Stimulated activated CD8-positive, alpha-beta memory T cell treated with anti-CD3 and anti-CD28 coated beads, Interleukin-7, amount 100 ng/mL, for 4 hours (primary cell): ENCODE measurements around the gene CD6.

Experiments
- DNase-seq, 2 donors: peaks; one replicate each; pipeline ENCODE4 v3.0.0-alpha.2; 2020; ENCODE audit warnings: low read depth in 2 of 2

CD6 gene

GRCh38 chr11:60935676-60936442 lies 35.6 kb upstream of the CD6 start:
- no peak for DNase-seq

- no peak for DNase-seq
These were observed 34.9 kb upstream of the CD6 start for GRCh38 chr11:60936467-60937143.

GRCh38 chr11:60937144-60937527 lies 34.3 kb upstream of the CD6 start:
- no peak for DNase-seq

GRCh38 chr11:60937811-60938210 lies 33.7 kb upstream of the CD6 start:
- DNase-seq = no peak

GRCh38 chr11:60938500-60938899 lies 33.0 kb upstream of the CD6 start:
- DNase-seq = no peak

- no peak for DNase-seq
These were observed 32.2 kb upstream of the CD6 start for GRCh38 chr11:60939301-60939700.

- DNase-seq = no peak
These were observed 31.6 kb upstream of the CD6 start for GRCh38 chr11:60939855-60940254.

- DNase-seq = no peak
These were observed 29.9 kb upstream of the CD6 start for GRCh38 chr11:60941371-60942119.

GRCh38 chr11:60942219-60942618 lies 29.3 kb upstream of the CD6 start:
- no peak for DNase-seq

GRCh38 chr11:60942970-60943565 lies 28.4 kb upstream of the CD6 start:
- DNase-seq = no peak

GRCh38 chr11:60944490-60945294 lies 26.8 kb upstream of the CD6 start:
- no peak for DNase-seq

GRCh38 chr11:60945295-60945667 lies 26.2 kb upstream of the CD6 start:
- no peak for DNase-seq

GRCh38 chr11:60946601-60947264 lies 24.7 kb upstream of the CD6 start:
- DNase-seq = no peak

- no peak for DNase-seq
These were observed 23.8 kb upstream of the CD6 start for GRCh38 chr11:60947700-60948099.

- DNase-seq = no peak
These were observed 23.2 kb upstream of the CD6 start for GRCh38 chr11:60948250-60948649.

GRCh38 chr11:60950024-60950423 lies 21.5 kb upstream of the CD6 start:
- no peak for DNase-seq

- no peak for DNase-seq
These were observed 20.4 kb upstream of the CD6 start for GRCh38 chr11:60950933-60951605.

- DNase-seq = no peak
These were observed 19.9 kb upstream of the CD6 start for GRCh38 chr11:60951606-60951903.

- DNase-seq = no peak
These were observed 19.4 kb upstream of the CD6 start, which contains the start of gene SLC15A3 for GRCh38 chr11:60951904-60952741. Gene SLC15A3, minus strand, starts transcription at chr11:60952176. Its CDS starts 625 bp downstream, at chr11:60951551.

GRCh38 chr11:60952742-60953170 lies 18.7 kb upstream of the CD6 start:
- DNase-seq = no peak
